HG03457 (cell line): ENCODE data around the gene C14orf93.
"Not testable (repeated sequence)": the region's sequence is repeated elsewhere in the genome, so short reads cannot be mapped to it uniquely, and the experiment has no call there.

Experiments
- ATAC-seq: cut with Tn5 transposase; IDR thresholded peaks from one replicate; pipeline ENCODE4 v1.9.1; 2021; ENCODE audit warnings: moderate number of reproducible peaks; ENCODE audit not compliant: unreplicated experiment

The C14orf93 gene

DNA sequence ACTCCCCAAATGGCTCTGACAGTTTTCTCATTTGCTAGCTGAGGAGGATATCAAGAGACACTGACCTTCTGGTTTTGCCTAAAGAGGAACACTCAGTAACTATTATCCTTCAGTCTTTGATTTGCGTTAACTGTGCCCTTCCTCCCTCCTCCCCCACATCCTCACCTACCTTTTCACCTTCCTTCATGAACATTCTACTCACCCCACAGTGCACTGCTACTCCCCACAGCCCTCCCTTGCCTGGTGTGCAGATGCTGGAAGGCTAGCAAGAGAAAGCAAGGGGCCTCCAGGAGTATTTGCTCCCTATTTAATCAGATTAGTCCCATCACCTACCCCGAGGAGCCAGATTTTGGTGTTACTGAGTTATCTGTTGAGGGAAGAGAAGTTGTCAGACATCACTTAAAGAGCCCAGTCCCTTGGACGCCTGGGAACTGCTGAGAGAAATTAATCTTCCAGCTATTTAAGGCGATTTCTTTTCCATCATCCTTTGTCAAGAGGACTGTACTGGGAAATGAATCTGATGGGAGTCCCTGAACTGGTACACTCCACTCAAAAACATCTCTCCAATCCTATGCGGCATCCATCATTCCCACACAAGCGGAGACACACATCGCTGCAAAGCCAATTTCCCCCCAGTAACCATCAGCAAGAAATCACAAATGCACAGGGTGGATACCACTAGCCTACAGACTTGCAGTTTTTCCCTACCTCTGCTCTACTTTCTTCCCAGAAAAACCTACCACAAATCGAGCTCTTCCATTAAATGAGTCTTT, 13.3 kb upstream of the C14orf93 start:
- no peak for ATAC-seq

DNA sequence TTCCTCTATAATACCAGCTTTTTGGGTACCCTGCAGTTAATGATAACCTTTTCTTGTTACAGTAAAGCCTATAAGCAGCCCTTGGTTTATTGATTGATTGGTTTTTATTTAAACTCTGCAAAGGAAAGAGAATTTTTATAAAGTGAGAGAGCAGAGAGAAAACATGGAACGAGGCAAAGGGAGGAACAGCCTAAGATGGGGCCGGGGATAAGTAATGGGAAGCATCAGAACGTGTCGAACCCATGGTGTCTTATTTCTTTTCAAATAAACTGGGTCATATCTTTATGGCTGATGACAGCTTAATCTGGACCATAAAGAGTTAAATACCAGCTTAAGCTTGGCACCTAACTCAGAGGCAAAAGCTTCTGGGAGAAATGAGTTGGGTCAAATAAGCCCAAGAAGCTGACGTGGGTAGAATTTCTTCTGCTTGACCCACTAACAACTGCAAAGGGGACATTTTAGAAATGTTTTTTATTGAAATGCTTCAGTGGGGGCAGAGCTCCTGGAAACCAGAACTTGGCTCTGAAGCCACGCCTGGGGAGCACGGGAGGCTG, 12.0 kb upstream of the C14orf93 start:
- no peak for ATAC-seq

DNA sequence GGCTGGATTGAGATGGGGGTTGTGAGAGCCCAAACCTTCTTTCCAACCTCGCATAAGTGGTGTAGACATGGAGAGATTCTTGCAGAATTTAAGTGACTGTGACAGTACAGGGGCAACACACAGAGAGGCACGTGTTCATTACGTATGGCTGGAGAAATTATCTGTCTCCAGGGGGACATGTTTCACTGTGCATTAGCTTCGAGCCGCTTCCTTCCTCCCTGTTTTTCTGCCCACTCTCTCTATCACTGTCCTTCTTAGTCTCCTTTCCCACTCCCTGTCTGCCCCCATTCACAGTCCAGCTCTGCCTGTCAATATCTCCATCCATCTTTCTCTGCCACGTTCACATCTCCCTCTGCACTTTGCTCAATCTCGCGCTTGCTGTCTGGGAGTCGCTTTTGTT, 11.5 kb upstream of the C14orf93 start:
- ATAC-seq = no peak

DNA sequence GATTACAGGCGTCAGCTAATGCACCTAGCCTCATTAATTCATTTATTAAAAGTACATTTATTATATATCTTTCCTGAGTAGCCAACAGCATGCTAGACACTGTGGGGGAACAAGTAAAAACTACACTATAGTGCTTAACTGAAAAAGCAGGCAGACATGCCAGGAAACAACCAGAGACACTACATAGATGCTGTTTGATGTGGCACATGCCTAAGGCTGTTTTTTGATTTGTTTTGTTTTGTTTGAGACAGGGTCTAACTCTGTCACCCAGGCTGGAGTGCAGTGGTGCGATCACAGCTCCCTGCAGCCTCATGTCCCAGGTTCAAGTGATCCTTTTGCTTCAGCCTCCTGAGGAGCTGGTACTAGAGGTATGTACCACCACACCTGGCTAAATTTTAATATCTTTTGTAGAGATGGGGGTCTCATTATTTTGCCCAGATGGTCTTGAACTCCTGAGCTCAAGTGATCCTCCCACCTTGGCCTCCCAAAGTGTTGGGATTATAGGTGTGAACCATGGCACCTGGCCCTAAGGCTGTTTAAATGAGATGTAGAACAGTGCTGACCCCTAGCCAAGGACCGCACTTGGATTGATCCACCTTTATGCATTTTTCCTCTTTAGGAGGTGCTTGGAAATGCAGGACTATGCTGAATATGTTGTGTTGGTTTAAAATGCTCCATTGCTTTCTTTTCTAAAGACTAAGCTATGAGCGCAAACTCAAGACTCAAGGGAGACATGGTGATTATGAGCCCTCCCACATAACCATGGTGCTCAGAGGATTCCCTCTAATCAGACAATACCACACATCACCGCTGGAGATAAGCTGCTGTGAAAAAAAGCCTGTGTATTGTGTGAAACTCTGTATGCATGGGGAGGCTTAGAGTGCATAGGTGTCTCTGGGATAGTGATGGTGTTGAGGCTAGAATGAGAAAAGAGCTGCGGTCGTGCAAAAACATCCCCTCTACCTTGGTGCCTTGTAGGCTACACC, 10.5 kb upstream of the C14orf93 start:
- no peak for ATAC-seq

DNA sequence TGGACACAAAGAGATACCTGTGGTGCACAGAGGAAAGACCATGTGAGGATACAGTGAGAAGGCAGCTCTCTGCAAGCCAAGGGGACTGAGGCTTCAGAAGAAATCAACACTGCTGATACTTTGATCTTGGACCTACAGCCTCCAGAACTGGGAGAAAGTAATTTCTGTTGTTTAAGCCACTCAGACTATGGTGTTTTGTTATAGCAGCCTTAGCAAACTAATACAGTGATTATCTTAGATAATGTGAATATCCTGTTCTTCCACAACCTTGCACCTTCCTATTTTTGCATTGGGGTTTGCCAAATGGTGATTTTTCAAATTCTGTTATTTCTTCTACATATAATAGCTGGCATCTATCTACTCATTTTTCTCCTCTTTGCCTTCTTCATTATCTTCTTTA, 8.2 kb upstream of the C14orf93 start:
- ATAC-seq = no peak

DNA sequence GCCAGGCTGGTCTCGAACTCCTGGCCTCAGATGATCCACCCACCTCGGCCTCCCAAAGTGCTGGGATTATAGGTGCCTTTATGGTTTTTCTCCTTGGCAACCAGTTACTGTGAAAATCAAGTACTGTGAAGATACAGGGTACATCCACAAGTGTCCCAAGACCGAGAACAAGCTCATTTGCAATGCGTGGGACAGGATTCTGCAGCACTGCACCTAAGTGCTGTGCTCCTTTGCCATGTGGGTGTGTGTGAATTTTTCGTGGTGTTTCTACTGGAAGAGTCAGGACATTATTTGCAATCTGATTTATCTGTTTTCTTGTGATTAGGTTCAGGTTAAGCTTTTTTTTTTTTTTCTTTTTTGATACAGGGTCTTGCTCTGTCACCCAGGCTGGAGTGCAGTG, 7.1 kb upstream of the C14orf93 start:
- ATAC-seq = no peak

DNA sequence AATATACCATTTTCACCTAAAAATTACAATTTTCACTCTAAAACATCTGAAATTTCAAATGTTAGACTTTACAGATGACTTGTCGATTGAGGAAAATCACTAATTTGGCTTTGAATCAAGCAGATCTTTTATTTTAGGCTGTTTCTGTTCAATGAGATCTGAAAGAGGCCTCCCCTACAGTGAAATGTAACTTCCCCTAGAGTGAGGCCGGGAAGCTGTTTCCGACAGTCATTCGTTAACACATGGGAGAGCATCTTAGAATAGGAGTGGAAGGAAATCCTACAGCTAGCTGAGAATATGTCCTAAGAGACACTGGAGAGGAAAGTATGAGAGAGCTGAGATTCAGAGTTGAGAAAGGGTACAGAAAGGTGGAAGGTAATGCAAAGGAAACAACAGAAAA, 5.7 kb upstream of the C14orf93 start:
- ATAC-seq = no peak

DNA sequence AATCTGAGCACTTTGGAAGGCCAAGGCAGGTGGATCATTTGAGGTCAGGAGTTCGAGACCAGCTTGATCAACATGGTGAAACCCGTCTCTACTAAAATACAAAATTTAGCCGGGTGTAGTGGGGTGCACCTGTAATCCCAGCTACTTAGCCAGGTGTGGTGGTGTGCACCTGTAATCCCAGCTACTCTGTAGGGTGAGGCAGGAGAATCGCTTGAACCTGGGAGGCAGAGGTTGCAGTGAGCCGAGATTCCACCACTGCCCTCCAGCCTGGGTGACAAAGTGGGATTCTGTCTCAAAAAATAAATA, 3.8 kb upstream of the C14orf93 start:
- ATAC-seq = not testable (repeated sequence)

DNA sequence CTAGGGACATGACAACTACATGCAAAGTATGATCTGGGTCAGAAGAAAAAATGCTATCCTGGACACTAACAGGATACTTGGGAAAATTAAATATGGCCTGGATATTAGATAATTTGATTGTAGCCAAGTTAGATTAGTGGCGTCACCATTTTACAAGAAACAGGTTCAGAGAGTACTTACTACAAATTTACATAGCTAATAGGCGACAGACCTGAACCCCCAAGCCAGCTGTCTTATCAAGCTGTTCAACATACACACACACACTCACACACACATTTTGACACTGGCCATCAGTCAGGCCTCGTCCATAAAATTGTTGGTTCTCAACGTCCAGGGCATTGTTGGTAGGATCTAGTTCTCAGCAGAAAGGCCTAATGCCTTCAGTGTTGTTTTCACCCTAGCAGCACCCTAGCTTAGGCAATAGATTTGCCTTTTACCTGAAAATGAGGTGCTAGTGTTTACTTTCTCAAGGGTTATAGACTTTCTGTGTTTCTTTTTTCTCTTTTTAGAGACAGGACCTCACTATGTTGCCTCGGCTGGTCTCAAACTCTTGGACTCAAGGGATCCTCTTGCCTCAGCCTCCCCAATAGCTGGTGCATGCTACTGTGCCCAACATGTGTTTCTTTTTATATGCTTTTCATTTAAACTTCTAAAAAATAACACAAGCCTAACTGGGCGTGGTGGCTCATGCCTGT, 3.3 kb upstream of the C14orf93 start:
- no peak for ATAC-seq

DNA sequence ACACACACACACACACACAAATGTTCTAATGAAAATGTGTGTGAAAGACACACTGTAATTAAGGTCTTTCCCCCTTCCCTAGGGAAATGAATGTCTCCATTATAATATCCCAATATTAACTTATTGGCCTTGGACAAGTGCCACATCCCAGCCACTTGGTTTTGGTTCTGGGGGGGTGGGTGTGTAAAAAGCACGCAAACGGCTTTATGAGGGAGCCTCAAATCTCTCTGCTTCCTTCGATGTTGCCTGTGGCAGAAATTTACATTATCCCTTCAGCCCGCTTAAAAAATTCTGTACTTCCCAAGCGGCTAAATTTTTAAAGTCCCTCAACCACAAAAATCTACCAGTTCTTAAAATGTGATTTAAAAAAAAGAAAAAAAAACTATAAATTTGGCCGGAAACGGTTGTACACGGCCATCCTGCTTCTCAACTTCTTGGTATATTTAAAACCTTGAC, 432 bp downstream of the C14orf93 start:
- no peak for ATAC-seq

DNA sequence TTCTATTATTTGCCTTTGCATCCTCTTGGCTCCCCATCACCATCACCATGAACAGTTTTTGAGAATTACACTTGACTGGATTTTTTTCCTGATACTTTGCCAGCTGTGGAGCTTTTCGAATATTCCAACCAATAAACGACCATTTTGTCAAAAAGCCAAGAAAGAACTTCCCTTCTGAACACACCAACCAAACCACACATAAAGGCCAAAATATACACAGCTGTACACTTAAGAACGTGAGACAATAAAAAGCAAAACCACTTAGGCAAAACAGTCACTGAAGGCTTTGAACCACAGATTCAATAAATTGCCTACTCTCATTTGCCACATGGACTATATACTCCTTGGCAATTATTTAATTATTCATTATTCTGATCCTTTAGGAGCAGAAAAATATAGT, 1.1 kb downstream of the C14orf93 start:
- no peak for ATAC-seq

DNA sequence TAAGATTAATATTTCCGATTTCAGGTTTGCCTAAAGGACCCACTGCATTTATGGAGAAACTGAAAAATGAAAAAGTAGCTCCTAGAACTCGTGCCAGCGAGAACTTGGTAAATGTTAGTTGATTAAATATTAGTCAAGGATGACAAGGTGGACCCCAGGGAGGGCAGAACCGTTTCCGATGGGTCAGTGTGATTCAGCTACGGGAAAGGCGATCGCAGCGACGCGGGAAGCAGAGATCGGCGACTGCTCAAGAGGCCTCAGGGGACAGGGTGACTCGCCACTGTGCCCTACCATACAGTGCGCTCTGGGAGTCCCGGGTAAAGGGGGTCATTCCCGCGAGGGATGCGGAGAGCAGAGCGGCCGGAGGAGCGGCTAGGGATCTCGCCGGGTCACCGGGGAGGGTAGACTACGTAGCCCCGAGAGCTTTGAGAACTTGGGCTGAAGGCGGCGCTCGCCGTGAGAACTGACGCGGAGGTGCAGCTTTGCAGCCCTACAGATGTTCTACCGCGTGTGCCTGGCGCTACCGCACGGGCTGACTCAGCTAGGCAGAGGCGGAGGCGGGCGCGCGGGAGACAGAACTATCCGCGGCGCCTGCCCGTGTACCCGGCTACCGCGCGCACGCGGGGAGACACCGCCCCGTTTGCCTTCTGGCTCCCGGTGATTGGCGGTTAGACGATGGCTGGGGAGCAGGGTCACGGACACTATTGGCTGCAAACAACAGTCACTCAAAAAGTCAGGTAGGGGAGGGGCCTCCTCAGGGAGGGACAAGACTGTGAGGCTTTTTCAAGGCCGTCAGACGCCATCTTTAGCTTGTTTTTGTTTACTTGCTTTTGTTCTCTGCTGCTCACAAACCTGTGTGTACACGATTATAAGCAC, 3.2 kb downstream of the C14orf93 start:
- peak; percentile 89 for ATAC-seq

DNA sequence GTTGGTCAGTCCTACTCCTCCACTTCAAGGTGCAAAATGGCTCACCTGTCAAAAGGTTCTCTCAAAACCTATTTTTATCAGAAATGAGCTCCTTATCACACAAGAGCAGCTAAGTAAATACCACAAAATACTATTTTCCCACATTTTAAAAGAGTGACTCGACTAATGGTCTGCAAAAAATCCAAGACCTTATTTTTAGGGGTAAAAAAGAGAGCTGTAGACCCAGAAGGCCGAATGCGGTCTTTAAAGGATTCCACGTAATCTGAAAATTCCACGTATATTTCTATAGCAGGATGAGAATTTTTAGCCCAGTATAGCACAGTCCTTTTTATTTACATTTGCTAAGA, 3.8 kb downstream of the C14orf93 start:
- ATAC-seq = no peak

DNA sequence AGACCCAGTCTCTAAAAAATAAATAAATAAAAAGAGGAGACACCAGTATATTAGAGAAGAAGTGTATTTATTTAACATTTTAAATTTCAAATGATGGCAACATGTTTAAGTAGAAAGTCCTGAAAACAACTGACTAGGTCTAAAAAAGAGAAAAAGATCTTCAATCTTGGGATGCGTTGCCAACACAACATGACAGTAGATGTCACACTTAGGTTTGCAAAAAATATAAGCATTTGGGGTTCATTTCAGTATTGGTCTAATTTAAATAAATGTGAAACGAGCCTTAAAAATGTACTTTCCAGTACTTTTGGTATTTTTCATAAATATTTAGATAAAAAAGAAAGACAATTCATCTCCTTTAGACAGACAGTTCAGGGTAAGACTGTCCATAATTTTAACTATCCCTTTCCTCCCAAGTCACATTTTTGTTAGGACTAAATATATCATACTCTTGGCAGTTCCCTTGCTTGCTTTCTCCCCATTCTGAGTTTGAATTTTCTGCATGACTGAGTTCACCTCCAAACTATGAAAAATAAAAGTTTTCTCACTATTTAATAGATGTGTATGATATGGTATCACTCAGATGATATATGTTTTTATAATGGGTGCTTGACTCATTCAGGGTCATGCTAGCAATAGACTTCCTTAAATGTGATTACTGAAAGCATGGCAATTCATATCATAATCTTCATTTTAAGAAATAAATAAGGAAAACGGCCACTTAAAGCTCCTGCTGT, 4.3 kb downstream of the C14orf93 start:
- no peak for ATAC-seq

DNA sequence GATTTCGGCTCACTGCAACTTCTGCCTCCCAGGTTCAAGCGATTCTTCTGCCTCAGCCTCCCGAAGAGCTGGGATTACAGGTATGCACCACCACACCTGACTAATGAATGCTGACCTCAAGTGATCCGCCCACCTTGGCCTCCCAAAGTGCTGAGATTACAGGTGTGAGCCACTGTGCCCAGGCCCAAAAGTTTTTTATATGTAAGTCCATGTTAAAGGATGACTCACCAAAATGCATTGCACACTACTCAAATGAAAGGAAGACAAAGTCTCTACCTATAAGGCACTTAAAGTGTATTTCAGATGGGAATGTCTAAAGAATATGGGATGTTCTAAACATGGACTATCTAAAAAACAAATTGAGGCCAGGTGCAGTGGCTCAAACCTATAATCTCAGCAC, 5.7 kb downstream of the C14orf93 start:
- ATAC-seq = not testable (repeated sequence)

DNA sequence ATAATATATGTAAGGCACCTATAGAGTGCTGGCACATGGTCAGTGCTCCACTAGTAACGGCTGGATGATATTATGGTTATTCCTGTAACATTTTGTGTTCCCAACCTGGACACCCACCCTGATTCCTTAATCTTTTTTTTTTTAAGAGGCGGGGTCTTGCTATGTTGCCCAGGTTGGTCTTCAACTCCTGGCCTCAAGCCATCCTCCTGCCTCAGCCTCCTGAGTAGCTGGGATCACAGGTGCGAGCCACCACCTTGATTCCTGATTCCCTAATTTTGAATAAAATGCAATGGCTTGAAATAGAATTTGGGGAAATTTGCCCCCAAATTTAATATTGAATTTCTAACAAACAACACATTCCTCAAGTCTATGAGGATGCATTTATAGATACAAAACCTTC, 7.4 kb downstream of the C14orf93 start:
- ATAC-seq = no peak

DNA sequence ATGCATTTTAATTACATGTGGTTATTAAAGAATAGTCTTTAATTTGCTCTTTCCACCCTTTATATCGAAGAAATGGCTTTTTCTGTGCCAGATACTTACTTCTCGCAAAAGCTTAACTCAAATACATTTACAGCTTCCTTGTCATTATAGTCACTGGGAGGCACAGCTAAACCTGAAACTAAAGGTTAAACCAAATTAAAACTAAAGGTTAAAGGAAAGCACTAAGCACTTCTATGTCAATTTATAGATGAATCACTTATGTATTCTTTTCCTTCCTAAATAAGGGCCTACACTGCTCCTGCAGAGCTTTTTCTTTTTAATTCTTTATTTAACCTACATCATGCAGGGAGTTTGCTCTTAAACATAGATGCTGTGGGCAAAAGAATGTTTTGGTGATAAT, 9.1 kb downstream of the C14orf93 start:
- no peak for ATAC-seq

DNA sequence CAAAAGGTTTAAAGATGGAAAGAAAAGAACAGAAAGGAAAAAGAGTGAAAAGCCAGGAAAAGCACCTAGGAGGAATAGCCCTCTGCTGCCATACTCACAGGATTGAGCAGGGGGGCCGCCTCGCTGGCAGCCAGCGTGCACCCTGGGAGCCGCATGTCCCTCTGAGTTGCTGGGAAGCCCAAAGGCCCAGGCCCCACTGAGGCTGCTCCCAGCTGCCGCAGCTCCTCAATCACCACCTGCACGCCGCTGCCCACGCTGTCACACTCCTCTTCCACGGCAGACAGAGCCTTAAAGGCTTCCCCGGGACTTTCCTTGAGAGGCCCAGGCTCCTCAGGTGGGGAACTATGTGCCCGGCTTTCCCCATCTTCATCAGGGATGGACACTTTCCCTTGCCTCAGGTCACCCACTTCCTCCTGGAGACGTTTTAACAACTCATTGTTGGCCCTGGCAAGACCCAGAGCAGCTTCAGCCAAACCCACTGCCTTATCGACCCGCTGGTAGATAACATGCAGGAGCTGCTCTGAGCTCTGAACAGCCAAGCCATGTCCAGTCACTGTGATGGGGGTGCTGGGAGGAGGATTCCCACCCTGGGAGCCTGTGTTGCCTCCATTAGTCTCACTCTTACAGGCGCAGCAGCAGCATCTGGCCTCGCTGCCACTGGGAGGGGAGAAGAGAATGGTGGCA, 11.5 kb downstream of the C14orf93 start:
- ATAC-seq = no peak

DNA sequence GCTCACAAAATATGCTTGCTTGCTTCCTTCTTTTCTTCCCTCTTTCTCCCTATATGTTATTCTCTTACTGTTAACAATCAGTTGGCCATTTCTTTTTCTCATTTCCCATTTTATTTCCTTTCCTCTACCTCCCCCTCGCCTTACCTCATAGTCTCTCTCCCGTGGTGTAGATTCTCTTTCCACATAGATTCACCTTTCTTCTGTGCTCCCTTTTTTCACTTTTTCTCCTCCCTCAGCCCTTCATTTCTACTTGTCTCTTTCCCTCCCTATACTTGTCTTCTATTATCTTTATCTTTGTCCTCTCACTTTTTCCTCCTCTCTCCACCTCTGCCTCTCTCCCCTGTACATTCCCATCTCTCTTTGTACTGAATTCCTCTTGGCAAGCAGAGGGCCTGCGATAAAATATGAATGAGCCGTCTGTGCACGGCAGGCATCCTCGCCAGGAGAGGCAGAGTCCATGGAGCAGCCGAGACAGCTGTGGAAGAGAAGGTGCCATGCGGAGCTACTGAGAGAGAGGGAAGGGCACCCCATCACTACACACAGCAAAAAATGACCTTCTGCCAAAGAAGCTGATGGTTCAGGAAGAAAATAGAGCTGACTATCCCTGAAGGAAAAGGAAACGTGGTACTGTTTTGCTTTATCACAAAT, 12.1 kb downstream of the C14orf93 start:
- no peak for ATAC-seq
